Tibial nerve (tissue), 4 donors: Measurements from ENCODE around the gene TMEM258.

ENCODE experiments used
- CTCF ChIP-seq, 5 experiments: fragments of 200-600 bp in 3 of 5; fragments of 450-650 bp in 2 of 5; sonication (generic) in 3 of 5; IDR thresholded peaks; one replicate each; pipeline ENCODE4 v1.5.1; 2016 to 2019; ENCODE audit warnings: antibody characterized with exemption in 5 of 5, mild to moderate bottlenecking in 3 of 5, moderate library complexity in 2 of 5
- EP300 ChIP-seq, 2 donors: sonication (generic); formaldehyde crosslinking; IDR thresholded peaks; one replicate each; pipeline ENCODE4 v1.6.1; 2017; ENCODE audit warnings: antibody characterized with exemption in 2 of 2, mild to moderate bottlenecking in 1 of 2
- POLR2A ChIP-seq, 2 donors: fragments of 450-650 bp; IDR thresholded peaks; one replicate each; pipeline ENCODE4 v1.6.1; 2017; ENCODE audit warnings: antibody characterized with exemption in 2 of 2, mild to moderate bottlenecking in 2 of 2, moderate library complexity in 2 of 2

GRCh38 chr11:61756452-61757212 lies 35.8 kb downstream of the TMEM258 start:
- TF ChIP-seq POLR2A (IDR thresholded peaks at IDR 0.05) = no peak
- TF ChIP-seq CTCF (IDR thresholded peaks at IDR 0.05) = no peak
- TF ChIP-seq EP300 (IDR thresholded peaks at IDR 0.05) = no peak
